ENCODE measurements around the gene RBM23. TPM values are rescaled to one million over a fixed set of nuclear protein-coding genes. Genes with fewer than 3 reads are reported as not detected.

The RBM23 gene
- total RNA-seq, 1 experiment from 2014 or later = 105 TPM

DNA sequence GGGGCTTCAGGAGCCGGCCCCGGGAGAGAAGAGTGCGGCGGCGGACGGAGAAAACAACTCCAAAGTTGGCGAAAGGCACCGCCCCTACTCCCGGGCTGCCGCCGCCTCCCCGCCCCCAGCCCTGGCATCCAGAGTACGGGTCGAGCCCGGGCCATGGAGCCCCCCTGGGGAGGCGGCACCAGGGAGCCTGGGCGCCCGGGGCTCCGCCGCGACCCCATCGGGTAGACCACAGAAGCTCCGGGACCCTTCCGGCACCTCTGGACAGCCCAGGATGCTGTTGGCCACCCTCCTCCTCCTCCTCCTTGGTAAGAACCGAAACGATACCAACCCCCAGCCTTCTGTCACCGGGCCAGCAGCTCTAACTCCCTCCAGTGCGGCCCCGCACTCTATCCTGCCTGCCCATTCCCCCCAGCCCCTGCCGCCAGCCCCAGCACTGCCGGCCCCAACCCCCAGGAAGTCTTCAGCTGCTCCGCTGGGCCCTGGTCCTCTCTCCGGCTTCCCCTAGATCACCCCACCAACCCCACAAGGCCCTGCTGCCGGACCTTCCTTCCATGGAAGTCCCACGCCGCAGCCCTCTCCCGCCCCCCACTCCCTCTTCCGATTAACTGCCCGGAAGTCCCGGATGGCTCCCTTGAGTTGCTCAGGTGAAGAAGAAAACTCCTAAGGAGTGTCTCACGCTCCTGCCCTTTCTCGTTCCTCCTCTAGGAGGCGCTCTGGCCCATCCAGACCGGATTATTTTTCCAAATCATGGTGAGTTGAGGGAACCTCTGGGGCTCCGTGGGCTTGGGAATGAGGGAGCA is 46.7 kb downstream of the RBM23 start:
- Histone ChIP-seq H3K4me1 (ENCODE audit: insufficient read depth, low read length, poor library complexity, severe bottlenecking) (peaks cover 12% of the 10 kb centered on the region), H3K9me3 (ENCODE audit: low read depth, low read length, poor library complexity, severe bottlenecking) (no peaks in the 10 kb centered on the region), H3K27ac (ENCODE audit: low read depth, low read length, poor library complexity, severe bottlenecking) (peak overlapping the region; percentile 75), H3K36me3 (ENCODE audit: insufficient read depth, low read length, poor library complexity, severe bottlenecking) (no peaks in the 10 kb centered on the region), H3K27me3 (replicated peaks; ENCODE audit: insufficient read depth, low read depth, low read length, poor library complexity) (no peaks in the 10 kb centered on the region), H3K4me3 (ENCODE audit: low read depth, low read length, poor library complexity, severe bottlenecking) (peak overlapping the region; percentile 96)
- ChIA-PET CTCF (interaction anchor here (0.5 to 1.2 kb wide), 9 partner anchors 11 to 483 kb away, joined by 3 to 10 read pairs (median 4); partner anchors contain the start of genes PRMT5 and REM2), POLR2A (ENCODE audit: low non-redundant PET) (no interaction called here)
- TF ChIP-seq EZH2 (IDR thresholded peaks at IDR 0.05; ENCODE audit: borderline replicate concordance, low read depth, low read length, poor library complexity, severe bottlenecking) = no peak
- TF ChIP-seq, protein P1, sequence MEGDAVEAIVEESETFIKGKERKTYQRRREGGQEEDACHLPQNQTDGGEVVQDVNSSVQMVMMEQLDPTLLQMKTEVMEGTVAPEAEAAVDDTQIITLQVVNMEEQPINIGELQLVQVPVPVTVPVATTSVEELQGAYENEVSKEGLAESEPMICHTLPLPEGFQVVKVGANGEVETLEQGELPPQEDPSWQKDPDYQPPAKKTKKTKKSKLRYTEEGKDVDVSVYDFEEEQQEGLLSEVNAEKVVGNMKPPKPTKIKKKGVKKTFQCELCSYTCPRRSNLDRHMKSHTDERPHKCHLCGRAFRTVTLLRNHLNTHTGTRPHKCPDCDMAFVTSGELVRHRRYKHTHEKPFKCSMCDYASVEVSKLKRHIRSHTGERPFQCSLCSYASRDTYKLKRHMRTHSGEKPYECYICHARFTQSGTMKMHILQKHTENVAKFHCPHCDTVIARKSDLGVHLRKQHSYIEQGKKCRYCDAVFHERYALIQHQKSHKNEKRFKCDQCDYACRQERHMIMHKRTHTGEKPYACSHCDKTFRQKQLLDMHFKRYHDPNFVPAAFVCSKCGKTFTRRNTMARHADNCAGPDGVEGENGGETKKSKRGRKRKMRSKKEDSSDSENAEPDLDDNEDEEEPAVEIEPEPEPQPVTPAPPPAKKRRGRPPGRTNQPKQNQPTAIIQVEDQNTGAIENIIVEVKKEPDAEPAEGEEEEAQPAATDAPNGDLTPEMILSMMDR (conservative IDR thresholded peaks at IDR 0.05; ENCODE audit: low read depth, low read length) = peak; percentile 97
- no TSS peak for BruUV-seq (replicated peaks)
- intact Hi-C loops (cut with micrococcal nuclease; ENCODE audit: unreplicated experiment) = no loop called here
- DNase-seq (ENCODE audit: low spot score) = peak; percentile 83

- peaks cover 13% of the 10 kb centered on the region for H3K4me1 ChIP-seq (ENCODE audit: insufficient read depth, low read length, poor library complexity, severe bottlenecking)
- POLR2A ChIA-PET (ENCODE audit: low non-redundant PET) = interaction anchor here (0.7 to 0.8 kb wide), 2 partner anchors 78 to 182 kb away, joined by 3 to 5 read pairs; no protein-coding TSS in a partner anchor
- CTCF ChIA-PET = interaction anchor here (1.1 to 1.2 kb wide), 2 partner anchors 11 to 48 kb away, joined by 3 to 4 read pairs; partner anchors contain the start of gene REM2
- no peak for TF ChIP-seq EZH2 (IDR thresholded peaks at IDR 0.05; ENCODE audit: borderline replicate concordance, low read depth, low read length, poor library complexity, severe bottlenecking)
- TF ChIP-seq, protein P1 (conservative IDR thresholded peaks at IDR 0.05; ENCODE audit: low read depth, low read length) = no peak
- no TSS peak for BruUV-seq (replicated peaks)
- DNase-seq (ENCODE audit: low spot score) = peak; percentile 55
- peak within 1 kb of the TSS; percentile 96 for H3K4me3 ChIP-seq (ENCODE audit: low read depth, low read length, poor library complexity, severe bottlenecking)
- peak within 1 kb of the TSS; percentile 75 for H3K27ac ChIP-seq (ENCODE audit: low read depth, low read length, poor library complexity, severe bottlenecking)
- no peaks in the 10 kb centered on the region for H3K27me3 ChIP-seq (replicated peaks; ENCODE audit: insufficient read depth, low read depth, low read length, poor library complexity)
- intact Hi-C loops (cut with micrococcal nuclease; ENCODE audit: unreplicated experiment) = no loop called here
- H3K9me3 ChIP-seq (ENCODE audit: low read depth, low read length, poor library complexity, severe bottlenecking) = no peaks in the 10 kb centered on the region
- no peaks in the 10 kb centered on the region for H3K36me3 ChIP-seq (ENCODE audit: insufficient read depth, low read length, poor library complexity, severe bottlenecking)
Measured at GRCh38 chr14:22871224-22872032, 47.5 kb downstream of the RBM23 start, which contains the start of gene LRP10. LRP10 (plus strand) TSS chr14:22871740; CDS start chr14:22872304, 564 bp downstream.

DNA sequence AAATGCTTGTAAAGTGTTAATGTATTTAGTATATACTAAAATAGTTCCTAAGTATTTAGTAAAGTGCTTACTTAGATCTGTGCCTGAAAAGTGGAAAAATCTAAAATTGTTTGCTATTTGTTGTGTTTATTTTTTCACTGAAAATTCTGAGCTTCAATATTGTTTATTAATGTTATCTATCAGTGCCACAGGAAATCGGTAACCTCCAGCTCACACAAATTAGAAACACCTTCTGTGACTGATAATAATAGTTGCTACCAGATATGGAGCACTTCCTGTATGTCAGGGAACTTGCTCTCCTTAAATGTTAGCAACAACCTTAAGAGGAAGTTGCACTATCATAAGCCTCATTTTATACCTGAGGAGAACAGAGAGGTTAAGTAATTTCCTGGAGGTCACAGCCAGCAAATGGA is 48.1 kb downstream of the RBM23 start:
- H3K4me1 ChIP-seq (ENCODE audit: insufficient read depth, low read length, poor library complexity, severe bottlenecking) = peaks cover 19% of the 10 kb centered on the region
- BruUV-seq (replicated peaks) = no TSS peak
- H3K36me3 ChIP-seq (ENCODE audit: insufficient read depth, low read length, poor library complexity, severe bottlenecking) = no peaks in the 10 kb centered on the region
- H3K27ac ChIP-seq (ENCODE audit: low read depth, low read length, poor library complexity, severe bottlenecking) = peak overlapping the region; percentile 75
- ChIA-PET CTCF (no interaction called here), POLR2A (ENCODE audit: low non-redundant PET) (interaction anchor here (0.7 to 0.8 kb wide), 2 partner anchors 78 to 183 kb away, joined by 3 to 5 read pairs; no protein-coding TSS in a partner anchor)
- no peaks in the 10 kb centered on the region for H3K27me3 ChIP-seq (replicated peaks; ENCODE audit: insufficient read depth, low read depth, low read length, poor library complexity)
- no peaks in the 10 kb centered on the region for H3K9me3 ChIP-seq (ENCODE audit: low read depth, low read length, poor library complexity, severe bottlenecking)
- TF ChIP-seq EZH2 (IDR thresholded peaks at IDR 0.05; ENCODE audit: borderline replicate concordance, low read depth, low read length, poor library complexity, severe bottlenecking) = no peak
- TF ChIP-seq, protein P1 (conservative IDR thresholded peaks at IDR 0.05; ENCODE audit: low read depth, low read length) = no peak
- DNase-seq (ENCODE audit: low spot score) = no peak
- intact Hi-C loops (cut with micrococcal nuclease; ENCODE audit: unreplicated experiment) = no loop called here
- H3K4me3 ChIP-seq (ENCODE audit: low read depth, low read length, poor library complexity, severe bottlenecking) = peak overlapping the region; percentile 96
